ENCODE results near the gene DCUN1D1. TPM values are rescaled to one million over a fixed set of nuclear protein-coding genes. Genes with fewer than 3 reads are reported as not detected.

Gene DCUN1D1
- total and polyA plus RNA-seq, 2 experiments from 2014 or later = 29.5 to 53.5 TPM

- Mint-ChIP-seq H3K36me3 (ENCODE audit: low read depth) (peaks cover 19% of the 10 kb centered on the region), H3K4me1 (peaks cover 7% of the 10 kb centered on the region), H3K9me3 (no peaks in the 10 kb centered on the region), H3K27ac (no peak overlapping the region), H3K27me3 (ENCODE audit: insufficient read depth, low read depth, poor library complexity) (no peaks in the 10 kb centered on the region), H3K4me3 (no peak overlapping the region)
- Histone ChIP-seq H3K4me1 (ENCODE audit: insufficient read depth) (peaks cover 15% of the 10 kb centered on the region), H3K27ac (ENCODE audit: low read depth) (peak overlapping the region; percentile 32; the same call in 1 of the 2 replicates), H3K27me3 (ENCODE audit: insufficient read depth) (no peaks in the 10 kb centered on the region), H3K4me2 (no peak overlapping the region), H3K79me2 (replicated peaks; ENCODE audit: insufficient read depth) (no peaks in the 10 kb centered on the region), H4K20me1 (replicated peaks; ENCODE audit: insufficient read depth) (no peaks in the 10 kb centered on the region), H3K4me3 (no peak overlapping the region), H3F3A (replicated peaks; ENCODE audit: low read depth) (no peaks in the 10 kb centered on the region), H2AFZ (no peak overlapping the region), H3K9me2 (ENCODE audit: insufficient read depth) (no peaks in the 10 kb centered on the region), H3K36me3 (ENCODE audit: insufficient read depth) (peaks cover 9% of the 10 kb centered on the region; the same call in 1 of the 2 replicates)
- TF ChIP-seq REST (IDR thresholded peaks at IDR 0.05; ENCODE audit: unreplicated experiment) = no peak
- TF ChIP-seq, protein P1, sequence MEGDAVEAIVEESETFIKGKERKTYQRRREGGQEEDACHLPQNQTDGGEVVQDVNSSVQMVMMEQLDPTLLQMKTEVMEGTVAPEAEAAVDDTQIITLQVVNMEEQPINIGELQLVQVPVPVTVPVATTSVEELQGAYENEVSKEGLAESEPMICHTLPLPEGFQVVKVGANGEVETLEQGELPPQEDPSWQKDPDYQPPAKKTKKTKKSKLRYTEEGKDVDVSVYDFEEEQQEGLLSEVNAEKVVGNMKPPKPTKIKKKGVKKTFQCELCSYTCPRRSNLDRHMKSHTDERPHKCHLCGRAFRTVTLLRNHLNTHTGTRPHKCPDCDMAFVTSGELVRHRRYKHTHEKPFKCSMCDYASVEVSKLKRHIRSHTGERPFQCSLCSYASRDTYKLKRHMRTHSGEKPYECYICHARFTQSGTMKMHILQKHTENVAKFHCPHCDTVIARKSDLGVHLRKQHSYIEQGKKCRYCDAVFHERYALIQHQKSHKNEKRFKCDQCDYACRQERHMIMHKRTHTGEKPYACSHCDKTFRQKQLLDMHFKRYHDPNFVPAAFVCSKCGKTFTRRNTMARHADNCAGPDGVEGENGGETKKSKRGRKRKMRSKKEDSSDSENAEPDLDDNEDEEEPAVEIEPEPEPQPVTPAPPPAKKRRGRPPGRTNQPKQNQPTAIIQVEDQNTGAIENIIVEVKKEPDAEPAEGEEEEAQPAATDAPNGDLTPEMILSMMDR (conservative IDR thresholded peaks at IDR 0.05; ENCODE audit: low read depth in 2 of 2) = no peak
- no peak for TF ChIP-seq JUNB (IDR thresholded peaks at IDR 0.05; ENCODE audit: unreplicated experiment)
- no peak for TF ChIP-seq EZH2phosphoT487 (IDR thresholded peaks at IDR 0.05; ENCODE audit: unreplicated experiment)
- TF ChIP-seq NANOG (IDR thresholded peaks at IDR 0.05; ENCODE audit: borderline replicate concordance) = no peak
- TF ChIP-seq CREB1 (CRISPR knock-in tag; IDR thresholded peaks at IDR 0.05; ENCODE audit: low read depth) = no peak
- TF ChIP-seq STAT1 (IDR thresholded peaks at IDR 0.05; ENCODE audit: unreplicated experiment) = no peak
- no peak for TF ChIP-seq POLR2AphosphoS5 (IDR thresholded peaks at IDR 0.05; ENCODE audit: low read depth)
- ATAC-seq (peak; percentile 22; the same call in 2 of the 3 replicates), DNase-seq (ENCODE audit: low spot score) (peak; percentile 12)
These were observed 32.7 kb upstream of the DCUN1D1 start for GRCh38 chr3:183013074-183013473.

- no peak overlapping the region for H3K4me2 ChIP-seq
- peaks cover 1% of the 10 kb centered on the region; the same call in 1 of the 3 replicates for H3K36me3 Mint-ChIP-seq (ENCODE audit: low read depth)
- no peaks in the 10 kb centered on the region for H3K9me3 Mint-ChIP-seq
- TF ChIP-seq ETS1 (IDR thresholded peaks at IDR 0.05) (no peak), ZNF331 (CRISPR knock-in tag; IDR thresholded peaks at IDR 0.05; ENCODE audit: low read depth) (no peak), EZH2phosphoT487 (IDR thresholded peaks at IDR 0.05; ENCODE audit: unreplicated experiment) (no peak), NANOG (IDR thresholded peaks at IDR 0.05; ENCODE audit: borderline replicate concordance) (no peak), JUNB (IDR thresholded peaks at IDR 0.05; ENCODE audit: unreplicated experiment) (no peak), EZH2 (IDR thresholded peaks at IDR 0.05; ENCODE audit: low read depth, unreplicated experiment) (no peak), POLR2AphosphoS5 (IDR thresholded peaks at IDR 0.05; ENCODE audit: low read depth) (no peak), REST (IDR thresholded peaks at IDR 0.05; ENCODE audit: unreplicated experiment) (no peak)
- TF ChIP-seq, protein P1 (conservative IDR thresholded peaks at IDR 0.05; ENCODE audit: low read depth in 2 of 2) = no peak
These were observed 28.5 kb upstream of the DCUN1D1 start for GRCh38 chr3:183008800-183009199.

More at GRCh38 chr3:183008800-183009199, 28.5 kb upstream of the DCUN1D1 start:
- H3K4me1 ChIP-seq (ENCODE audit: insufficient read depth) = peaks cover 21% of the 10 kb centered on the region
- H2AFZ ChIP-seq = no peak overlapping the region
- H3K4me3 ChIP-seq = no peak overlapping the region
- H3K36me3 ChIP-seq (ENCODE audit: insufficient read depth) = no peaks in the 10 kb centered on the region
- no peaks in the 10 kb centered on the region for H4K20me1 ChIP-seq (replicated peaks; ENCODE audit: insufficient read depth)
- no peak for DNase-seq (ENCODE audit: low spot score)
- H3K27ac ChIP-seq (ENCODE audit: low read depth) = no peak overlapping the region
- no peaks in the 10 kb centered on the region for H3K27me3 ChIP-seq (ENCODE audit: insufficient read depth)
- no peaks in the 10 kb centered on the region for H3K79me2 ChIP-seq (replicated peaks; ENCODE audit: insufficient read depth)
- ATAC-seq = no peak
- Mint-ChIP-seq H3K27ac (no peak overlapping the region), H3K4me1 (peaks cover 26% of the 10 kb centered on the region), H3K4me3 (no peak overlapping the region), H3K27me3 (ENCODE audit: insufficient read depth, low read depth, poor library complexity) (peaks cover 2% of the 10 kb centered on the region)
- H3F3A ChIP-seq (replicated peaks; ENCODE audit: low read depth) = no peaks in the 10 kb centered on the region
- no peaks in the 10 kb centered on the region for H3K9me2 ChIP-seq (ENCODE audit: insufficient read depth)
